Measurements from ENCODE around the gene BCOR. TPM values are rescaled to one million over a fixed set of nuclear protein-coding genes. Genes with fewer than 3 reads are reported as not detected.

BCOR gene
- total RNA-seq, 1 donor from 2014 or later, result 37.3 TPM

GRCh38 chrX:40030205-40030604 is 67.6 kb downstream of the BCOR start:
- Mint-ChIP-seq H3K9me3 (peaks cover 5% of the 10 kb centered on the region), H3K36me3 (no peaks in the 10 kb centered on the region), H3K4me3 (no peak overlapping the region), H3K27ac (no peak overlapping the region), H3K27me3 (no peaks in the 10 kb centered on the region), H3K4me1 (ENCODE audit: unreplicated experiment) (peaks cover 5% of the 10 kb centered on the region)
- TF ChIP-seq, protein P1, sequence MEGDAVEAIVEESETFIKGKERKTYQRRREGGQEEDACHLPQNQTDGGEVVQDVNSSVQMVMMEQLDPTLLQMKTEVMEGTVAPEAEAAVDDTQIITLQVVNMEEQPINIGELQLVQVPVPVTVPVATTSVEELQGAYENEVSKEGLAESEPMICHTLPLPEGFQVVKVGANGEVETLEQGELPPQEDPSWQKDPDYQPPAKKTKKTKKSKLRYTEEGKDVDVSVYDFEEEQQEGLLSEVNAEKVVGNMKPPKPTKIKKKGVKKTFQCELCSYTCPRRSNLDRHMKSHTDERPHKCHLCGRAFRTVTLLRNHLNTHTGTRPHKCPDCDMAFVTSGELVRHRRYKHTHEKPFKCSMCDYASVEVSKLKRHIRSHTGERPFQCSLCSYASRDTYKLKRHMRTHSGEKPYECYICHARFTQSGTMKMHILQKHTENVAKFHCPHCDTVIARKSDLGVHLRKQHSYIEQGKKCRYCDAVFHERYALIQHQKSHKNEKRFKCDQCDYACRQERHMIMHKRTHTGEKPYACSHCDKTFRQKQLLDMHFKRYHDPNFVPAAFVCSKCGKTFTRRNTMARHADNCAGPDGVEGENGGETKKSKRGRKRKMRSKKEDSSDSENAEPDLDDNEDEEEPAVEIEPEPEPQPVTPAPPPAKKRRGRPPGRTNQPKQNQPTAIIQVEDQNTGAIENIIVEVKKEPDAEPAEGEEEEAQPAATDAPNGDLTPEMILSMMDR (conservative IDR thresholded peaks at IDR 0.05), result no peak
- no peak for DNase-seq (ENCODE audit: extremely low spot score, unreplicated experiment)

DNA sequence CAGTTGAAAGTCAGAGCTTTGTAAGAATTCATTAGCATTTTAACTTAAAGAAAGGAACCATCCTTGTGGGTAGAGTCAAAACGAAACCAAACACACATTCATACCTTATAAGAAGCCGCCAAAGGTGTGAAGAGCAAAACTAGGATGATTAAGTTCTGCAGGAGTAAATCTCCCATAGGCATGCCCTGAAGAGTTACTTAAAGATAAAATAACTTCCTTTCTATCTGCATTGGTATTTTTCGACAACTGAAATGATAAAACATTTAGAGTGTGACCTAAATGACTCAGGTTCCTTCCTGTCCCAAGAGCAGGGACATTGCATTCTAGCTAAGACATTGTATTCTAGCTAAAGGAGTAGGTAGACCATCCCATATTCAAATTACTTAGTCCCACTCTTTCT is 75.3 kb downstream of the BCOR start:
- H3K4me1 Mint-ChIP-seq (ENCODE audit: unreplicated experiment), result no peaks in the 10 kb centered on the region
- no peaks in the 10 kb centered on the region for H3K27me3 Mint-ChIP-seq
- DNase-seq (ENCODE audit: extremely low spot score, unreplicated experiment), result no peak
- no peak overlapping the region for H3K27ac Mint-ChIP-seq
- no peaks in the 10 kb centered on the region for H3K36me3 Mint-ChIP-seq
- no peaks in the 10 kb centered on the region for H3K9me3 Mint-ChIP-seq
- no peak overlapping the region for H3K4me3 Mint-ChIP-seq
- TF ChIP-seq, protein P1 (conservative IDR thresholded peaks at IDR 0.05), result no peak

GRCh38 chrX:40021647-40022046 is 76.1 kb downstream of the BCOR start:
- no peaks in the 10 kb centered on the region for H3K27me3 Mint-ChIP-seq
- no peaks in the 10 kb centered on the region for H3K4me1 Mint-ChIP-seq (ENCODE audit: unreplicated experiment)
- TF ChIP-seq, protein P1 (conservative IDR thresholded peaks at IDR 0.05), result no peak

DNA sequence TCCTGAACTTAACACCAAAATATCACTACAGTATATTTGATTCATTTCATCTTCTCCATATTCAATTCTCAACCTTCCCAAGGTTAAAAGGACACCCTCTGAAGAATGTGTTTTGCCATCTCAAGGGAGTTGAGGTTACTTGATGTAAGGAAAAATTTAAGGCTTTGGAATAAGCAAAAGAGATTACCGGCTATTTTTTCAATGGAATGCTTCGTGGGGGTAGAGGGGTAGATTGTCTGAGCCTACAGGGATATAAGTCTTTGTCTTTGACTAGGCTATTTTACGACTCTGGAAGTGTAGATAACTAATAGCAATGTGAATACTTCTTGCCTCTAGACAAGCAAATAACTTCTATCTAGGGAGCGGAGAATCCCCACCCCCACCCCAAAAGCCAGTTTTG is 78.2 kb downstream of the BCOR start:
- H3K27me3 Mint-ChIP-seq, result no peaks in the 10 kb centered on the region
- H3K9me3 Mint-ChIP-seq, result no peaks in the 10 kb centered on the region
- H3K4me1 Mint-ChIP-seq (ENCODE audit: unreplicated experiment), result no peaks in the 10 kb centered on the region
- no peak overlapping the region for H3K4me3 Mint-ChIP-seq
- H3K27ac Mint-ChIP-seq, result no peak overlapping the region
- no peak for DNase-seq (ENCODE audit: extremely low spot score, unreplicated experiment)
- no peaks in the 10 kb centered on the region for H3K36me3 Mint-ChIP-seq
- TF ChIP-seq, protein P1 (conservative IDR thresholded peaks at IDR 0.05), result no peak

More at GRCh38 chrX:40021647-40022046, 76.1 kb downstream of the BCOR start:
- Mint-ChIP-seq H3K4me3 (no peak overlapping the region), H3K27ac (no peak overlapping the region), H3K9me3 (no peaks in the 10 kb centered on the region), H3K36me3 (no peaks in the 10 kb centered on the region)
- no peak for DNase-seq (ENCODE audit: extremely low spot score, unreplicated experiment)

GRCh38 chrX:40018041-40018440 is 79.7 kb downstream of the BCOR start:
- H3K4me1 Mint-ChIP-seq (ENCODE audit: unreplicated experiment), result no peaks in the 10 kb centered on the region
- H3K9me3 Mint-ChIP-seq, result no peaks in the 10 kb centered on the region
- no peaks in the 10 kb centered on the region for H3K36me3 Mint-ChIP-seq
- no peaks in the 10 kb centered on the region for H3K27me3 Mint-ChIP-seq
- TF ChIP-seq, protein P1 (conservative IDR thresholded peaks at IDR 0.05), result no peak
- no peak overlapping the region for H3K27ac Mint-ChIP-seq
- no peak overlapping the region for H3K4me3 Mint-ChIP-seq
- no peak for DNase-seq (ENCODE audit: extremely low spot score, unreplicated experiment)

DNA sequence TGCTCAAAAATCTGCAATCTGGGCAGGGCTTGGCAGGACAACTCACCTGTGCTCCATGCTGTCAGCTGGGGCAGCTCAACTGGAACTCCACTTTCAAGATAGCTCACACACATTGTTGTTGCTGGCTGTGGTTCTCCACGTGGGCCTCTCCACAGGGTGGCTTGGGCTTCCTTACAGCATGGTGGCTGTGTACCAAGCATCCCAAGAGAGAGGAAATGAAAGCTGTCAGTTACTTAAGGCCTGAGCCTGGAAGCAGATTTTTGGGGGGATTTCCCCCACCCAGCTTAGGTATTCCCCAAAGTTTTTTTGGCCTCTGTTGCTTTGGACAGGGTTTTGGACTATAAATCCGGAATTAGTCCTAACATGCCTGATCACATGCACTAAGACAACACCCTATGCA is 81.0 kb downstream of the BCOR start:
- Mint-ChIP-seq H3K27ac (no peak overlapping the region), H3K27me3 (peaks cover 3% of the 10 kb centered on the region), H3K36me3 (no peaks in the 10 kb centered on the region), H3K4me3 (no peak overlapping the region), H3K4me1 (ENCODE audit: unreplicated experiment) (no peaks in the 10 kb centered on the region), H3K9me3 (no peaks in the 10 kb centered on the region)
- TF ChIP-seq, protein P1 (conservative IDR thresholded peaks at IDR 0.05), result no peak
- no peak for DNase-seq (ENCODE audit: extremely low spot score, unreplicated experiment)

Measured in type B pancreatic cell (in vitro differentiated cells).